PC-9 (cell line): ENCODE results near the gene SYCN. TPM values are rescaled to one million over a fixed set of nuclear protein-coding genes. Genes with fewer than 3 reads are reported as not detected.
"Not testable (repeated sequence)": the region's sequence is repeated elsewhere in the genome, so short reads cannot be mapped to it uniquely, and the experiment has no call there.

Source experiments
- BruUV-seq: library from RNA; stranded (reverse); fragments of 400-500 nt; replicated peaks from 2 replicates; lab custom pipeline; 2021; lab: Mats Ljungman, UMichigan
- CTCF ChIA-PET: fragments of 300-600 bp; sonication (Branson Sonifier 250); formaldehyde crosslinking; loops from one replicate; lab custom pipeline; 2022; ENCODE audit warnings: antibody characterized with exemption; lab: Charles Lee
- POLR2A ChIA-PET: fragments of 300-600 bp; sonication (Branson Sonifier 250); formaldehyde crosslinking; loops from one replicate; lab custom pipeline; 2022; ENCODE audit warnings: antibody characterized with exemption; ENCODE audit not compliant: unreplicated experiment; lab: Charles Lee
- DNase-seq, 2 experiments: peaks; one replicate each; pipeline versions ENCODE4 v3.0.0 to v3.0.0-alpha.2; 2015 to 2022; ENCODE audit warnings: mixed read lengths in 1 of 2
- H2AFZ ChIP-seq: fragments of 200-600 bp; sonication (generic); 2 replicates; pipeline ENCODE4 v1.8.1; 2017; ENCODE audit warnings: antibody characterized with exemption
- H3F3A ChIP-seq: fragments of 200-600 bp; sonication (generic); 2 replicates; pipeline ENCODE4 v1.8.1; 2017; ENCODE audit warnings: antibody characterized with exemption, mild to moderate bottlenecking, low read depth; ENCODE audit not compliant: insufficient read depth
- H3K27ac ChIP-seq: fragments of 200-600 bp; sonication (generic); 2 replicates; pipeline ENCODE4 v1.6.1; 2016; ENCODE audit warnings: mixed run types
- H3K27me3 ChIP-seq: fragments of 200-600 bp; sonication (generic); 2 replicates; pipeline ENCODE4 v1.6.1; 2016; ENCODE audit warnings: low read depth, mixed run types; ENCODE audit not compliant: insufficient read depth
- H3K36me3 ChIP-seq: fragments of 200-600 bp; sonication (generic); 2 replicates; pipeline ENCODE4 v1.6.1; 2016; ENCODE audit warnings: low read depth, mixed run types
- H3K4me1 ChIP-seq: fragments of 200-600 bp; sonication (generic); replicated peaks from 2 replicates; pipeline ENCODE4 v1.6.1; 2016; ENCODE audit warnings: mixed run types; ENCODE audit not compliant: insufficient read depth
- H3K4me2 ChIP-seq: fragments of 200-600 bp; sonication (generic); 2 replicates; pipeline ENCODE4 v1.6.1; 2017; ENCODE audit warnings: mixed run types
- H3K4me3 ChIP-seq: fragments of 200-600 bp; sonication (generic); 2 replicates; pipeline ENCODE4 v1.6.1; 2016; ENCODE audit warnings: mixed run types
- H3K79me2 ChIP-seq: fragments of 200-600 bp; sonication (generic); 2 replicates; pipeline ENCODE4 v1.6.1; 2017; ENCODE audit warnings: low read depth, mixed run types
- H3K9me2 ChIP-seq: fragments of 200-600 bp; sonication (generic); 2 replicates; pipeline ENCODE4 v1.8.1; 2017; ENCODE audit warnings: mild to moderate bottlenecking; ENCODE audit not compliant: insufficient read depth
- H3K9me3 ChIP-seq: fragments of 200-600 bp; sonication (generic); 2 replicates; pipeline ENCODE4 v1.8.1; 2016; ENCODE audit warnings: low read depth; ENCODE audit not compliant: insufficient read depth
- H4K20me1 ChIP-seq: fragments of 200-600 bp; sonication (generic); 2 replicates; pipeline ENCODE4 v1.8.1; 2017; ENCODE audit not compliant: insufficient read depth
- CTCF ChIP-seq: fragments of 200-600 bp; sonication (generic); conservative IDR thresholded peaks from 2 replicates; pipeline ENCODE4 v1.6.1; 2017; ENCODE audit warnings: mixed run types, antibody characterized with exemption, mild to moderate bottlenecking, moderate library complexity
- EZH2 ChIP-seq: fragments of 200-600 bp; sonication (generic); IDR thresholded peaks from 2 replicates; pipeline ENCODE4 v1.8.0; 2017; ENCODE audit warnings: antibody characterized with exemption, low read depth
- intact Hi-C: fragments of 100-400 bp; cut with micrococcal nuclease; formaldehyde crosslinking; loops from one replicate; pipeline ENCODE4 v1.10.0; 2022; ENCODE audit not compliant: unreplicated experiment
- total RNA-seq: library from RNA; stranded (reverse); gene quantifications from 2 replicates; pipeline ENCODE4 v1.2.3, GENCODE V29; 2021

SYCN gene
- total RNA-seq, 1 experiment from 2014 or later: not detected

DNA sequence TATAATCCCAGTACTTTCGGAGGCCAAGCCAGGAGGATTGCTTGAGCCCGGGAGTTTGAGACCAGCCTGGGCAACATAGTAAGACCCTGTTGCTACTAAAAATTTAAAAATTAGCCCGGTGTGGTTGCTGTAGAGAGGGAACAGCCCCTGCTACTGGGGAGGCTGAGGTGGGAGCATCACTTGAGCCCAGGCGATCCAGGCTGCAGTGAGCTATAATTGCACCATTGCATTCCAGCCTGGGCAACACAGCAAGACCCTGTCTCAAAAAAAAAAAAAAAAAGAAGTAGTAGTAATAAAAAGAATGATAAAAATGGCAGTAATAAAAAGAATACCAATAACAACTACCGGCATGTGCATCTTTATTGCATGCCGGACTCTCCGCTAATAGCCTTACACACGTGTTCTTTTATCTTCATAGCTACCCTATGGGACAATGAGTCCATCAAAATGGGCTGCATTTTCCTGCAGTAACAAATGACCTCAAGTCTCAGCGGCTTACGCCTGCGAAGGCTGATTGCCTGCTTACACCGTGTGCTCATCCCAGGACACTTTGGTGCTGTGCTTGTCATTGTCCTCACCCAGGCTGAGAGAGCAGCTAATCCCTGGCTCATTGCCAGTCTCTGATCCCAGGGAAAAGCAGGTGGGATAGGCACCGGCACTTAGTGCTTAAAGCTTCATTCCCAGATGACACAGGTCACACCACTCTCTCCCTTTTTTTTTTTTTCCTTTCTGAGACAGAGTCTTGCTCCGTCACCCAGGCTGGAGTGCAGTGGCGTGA, 14.4 kb upstream of the SYCN start:
- Histone ChIP-seq H2AFZ (no peak overlapping the region), H3K4me3 (no peak overlapping the region), H3K27me3 (no peaks in the 10 kb centered on the region), H3K4me2 (no peak overlapping the region), H3K9me2 (no peaks in the 10 kb centered on the region), H3K36me3 (no peaks in the 10 kb centered on the region), H4K20me1 (no peaks in the 10 kb centered on the region), H3K9me3 (no peaks in the 10 kb centered on the region), H3K79me2 (no peaks in the 10 kb centered on the region), H3K4me1 (no peaks in the 10 kb centered on the region), H3K27ac (no peak overlapping the region), H3F3A (no peaks in the 10 kb centered on the region)
- no TSS peak for BruUV-seq
- CTCF ChIA-PET: interaction anchor here (0.6 kb wide), 2 partner anchors 18 to 207 kb away, joined by 3 to 4 read pairs; no protein-coding TSS in a partner anchor
- intact Hi-C loops: no loop called here
- TF ChIP-seq EZH2 (no peak), CTCF (no peak)
- POLR2A ChIA-PET: no interaction called here
- no peak for DNase-seq

DNA sequence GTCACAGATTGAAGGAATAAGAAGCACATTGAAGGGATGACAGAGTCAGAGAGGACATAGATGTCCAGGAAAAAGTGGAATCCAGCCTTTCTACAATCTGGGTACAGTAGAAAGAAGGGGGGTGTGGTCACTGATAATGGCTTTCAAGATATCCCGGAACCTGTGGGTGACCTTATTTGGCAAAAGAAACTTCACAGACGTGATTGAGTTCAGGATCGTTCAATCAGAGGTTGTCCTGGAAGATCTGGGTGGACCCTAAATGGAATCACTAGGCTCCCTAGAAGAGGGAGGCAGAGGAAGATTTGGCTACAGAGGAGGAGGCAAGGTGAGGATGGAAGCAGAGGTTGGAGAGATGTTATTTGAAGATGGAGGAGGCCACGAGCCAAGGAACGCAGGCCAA, 13.0 kb upstream of the SYCN start:
- TF ChIP-seq EZH2: no peak
- POLR2A ChIA-PET: no interaction called here
- intact Hi-C loops: no loop called here
- Histone ChIP-seq H3K79me2 (no peaks in the 10 kb centered on the region), H3K4me1 (no peaks in the 10 kb centered on the region), H3F3A (no peaks in the 10 kb centered on the region), H3K4me2 (no peak overlapping the region), H3K27ac (no peak overlapping the region), H3K36me3 (no peaks in the 10 kb centered on the region), H3K27me3 (no peaks in the 10 kb centered on the region), H3K9me3 (no peaks in the 10 kb centered on the region), H3K9me2 (no peaks in the 10 kb centered on the region), H4K20me1 (no peaks in the 10 kb centered on the region), H3K4me3 (no peak overlapping the region), H2AFZ (no peak overlapping the region)
- no TSS peak for BruUV-seq
- CTCF ChIA-PET: no interaction called here
- no peak for DNase-seq

DNA sequence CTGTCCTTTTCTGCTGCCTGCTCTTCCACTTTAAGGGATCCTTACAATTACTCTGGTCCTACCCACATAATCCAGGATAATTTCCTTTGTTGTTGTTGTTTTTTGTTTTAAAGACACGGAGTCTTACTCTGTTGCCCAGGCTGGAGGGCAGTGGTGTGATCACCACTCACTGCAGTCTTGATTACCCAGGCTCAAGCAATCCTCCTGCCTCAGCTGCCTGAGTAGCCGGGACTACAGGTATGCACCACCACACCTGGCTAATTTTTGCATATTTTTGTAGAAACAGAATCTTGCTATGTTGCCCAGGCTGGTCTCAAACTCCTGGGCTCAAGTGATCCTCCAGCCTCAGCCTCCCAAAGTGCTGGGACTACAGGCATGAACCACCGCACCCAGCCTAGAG, 11.3 kb upstream of the SYCN start:
- H3K4me3 ChIP-seq, H4K20me1 ChIP-seq, intact Hi-C loops, BruUV-seq, H3K79me2 ChIP-seq, H2AFZ ChIP-seq, CTCF ChIA-PET, H3K27me3 ChIP-seq, H3K27ac ChIP-seq, H3K9me2 ChIP-seq, H3K9me3 ChIP-seq, POLR2A ChIA-PET, H3K4me2 ChIP-seq, H3K36me3 ChIP-seq, H3K4me1 ChIP-seq, H3F3A ChIP-seq, DNase-seq: not testable (repeated sequence)

GRCh38 chr19:39212375-39212742, 8.3 kb upstream of the SYCN start:
- H3K27me3 ChIP-seq: no peaks in the 10 kb centered on the region
- H3K4me3 ChIP-seq: no peak overlapping the region
- H3K4me2 ChIP-seq: no peak overlapping the region
- H3K4me1 ChIP-seq: no peaks in the 10 kb centered on the region
- no peaks in the 10 kb centered on the region for H3K36me3 ChIP-seq
- H3K79me2 ChIP-seq: no peaks in the 10 kb centered on the region
- CTCF ChIA-PET: no interaction called here
- no peak overlapping the region for H3K27ac ChIP-seq
- POLR2A ChIA-PET: no interaction called here
- intact Hi-C loops: loop anchor here (1.0 to 2.0 kb wide), 2 partner anchors 116 to 198 kb away; no protein-coding TSS in a partner anchor
- H3F3A ChIP-seq: peaks cover 5% of the 10 kb centered on the region; the same call in 1 of the 2 replicates
- no peaks in the 10 kb centered on the region for H3K9me2 ChIP-seq
- no TSS peak for BruUV-seq
- H3K9me3 ChIP-seq: no peaks in the 10 kb centered on the region
- TF ChIP-seq CTCF (peak; percentile 59), EZH2 (no peak)
- peak in 1 of 2 experiments; percentile 40 for DNase-seq
- H4K20me1 ChIP-seq: no peaks in the 10 kb centered on the region
- H2AFZ ChIP-seq: no peak overlapping the region
